GM12892 (cell line): ENCODE data around the gene S100B.

Experiments
- POLR2A ChIP-seq: IDR thresholded peaks from 2 replicates; pipeline ENCODE4 v1.6.1; 2011; ENCODE audit warnings: low read depth, low read length, control low read depth
- TAF1 ChIP-seq: IDR thresholded peaks from 2 replicates; pipeline ENCODE4 v1.6.1; 2011; ENCODE audit warnings: low read depth, mild to moderate bottlenecking, control low read depth, low read length, borderline replicate concordance

DNA sequence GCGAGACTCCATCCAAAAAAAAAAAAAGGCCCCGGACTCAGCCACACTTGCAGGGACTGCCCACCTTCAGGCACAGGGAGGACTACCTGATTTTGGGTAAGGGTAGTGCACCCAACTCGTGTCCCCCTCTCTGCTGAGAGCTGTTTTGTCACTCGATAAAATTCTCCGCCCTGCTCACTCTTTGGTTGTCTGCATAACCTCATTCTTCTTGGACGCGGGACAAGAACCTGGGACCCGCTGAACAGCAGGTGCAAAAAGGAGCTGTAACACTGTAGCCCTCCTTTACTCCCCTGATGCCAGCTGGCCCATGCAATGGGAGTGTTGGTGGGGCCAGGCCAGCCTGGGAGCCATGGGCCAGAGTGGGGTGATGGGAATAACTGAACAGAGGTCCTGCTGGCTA, 10.6 kb downstream of the S100B start:
- no peak for TF ChIP-seq TAF1
- no peak for TF ChIP-seq POLR2A
